ENCODE data around the gene HSPBP1.
A peak's percentile ranks its signal among the peaks of the same experiment; 100 is the strongest.
"Not testable (repeated sequence)": the region's sequence is repeated elsewhere in the genome, so short reads cannot be mapped to it uniquely, and the experiment has no call there.

The HSPBP1 gene
- total RNA-seq, result 10.8 to 13.3 (median 12.4) reads per million in 3 donors

GRCh38 chr19:55279770-55280643 is at the start of gene HSPBP1:
TSS of gene HSPBP1 (minus strand) at chr19:55280110. CDS start at chr19:55279608, 502 bp downstream.
- Histone ChIP-seq H3K27ac (ENCODE audit: insufficient read depth, low read length, poor library complexity, severe bottlenecking) (peak within 1 kb of the TSS; percentile 75), H3K27me3 (replicated peaks; ENCODE audit: control insufficient read depth, insufficient read depth, low read length, poor library complexity, severe bottlenecking) (no peaks in the 10 kb centered on the region), H3K4me3 (ENCODE audit: insufficient read depth, low read depth, low read length, poor library complexity, severe bottlenecking) (peak within 1 kb of the TSS; percentile 84), H3K36me3 (ENCODE audit: control insufficient read depth, insufficient read depth, low read length) (peaks cover 15% of the 10 kb centered on the region), H3K4me1 (ENCODE audit: control insufficient read depth, insufficient read depth, low read length, poor library complexity, severe bottlenecking) (peaks cover 13% of the 10 kb centered on the region), H3K9me3 (ENCODE audit: control insufficient read depth, low read length) (no peaks in the 10 kb centered on the region)
- DNase-seq, result peak; percentile 93 to 96 (median 93)

- not testable (repeated sequence) for H3K27me3 ChIP-seq (replicated peaks; ENCODE audit: control insufficient read depth, insufficient read depth, low read length, poor library complexity, severe bottlenecking); H3K4me1 ChIP-seq (ENCODE audit: control insufficient read depth, insufficient read depth, low read length, poor library complexity, severe bottlenecking); H3K36me3 ChIP-seq (ENCODE audit: control insufficient read depth, insufficient read depth, low read length); H3K27ac ChIP-seq (ENCODE audit: insufficient read depth, low read length, poor library complexity, severe bottlenecking); H3K9me3 ChIP-seq (ENCODE audit: control insufficient read depth, low read length); DNase-seq; H3K4me3 ChIP-seq (ENCODE audit: insufficient read depth, low read depth, low read length, poor library complexity, severe bottlenecking)
Measured at GRCh38 chr19:55328774-55329318, 48.9 kb upstream of the HSPBP1 start.

GRCh38 chr19:55325172-55325571 is 45.3 kb upstream of the HSPBP1 start, which contains the start of gene TMEM150B:
TSS of gene TMEM150B (minus strand) at chr19:55325341. CDS start at chr19:55321036, 4,305 bp downstream.
- Histone ChIP-seq H3K27ac (ENCODE audit: insufficient read depth, low read length, poor library complexity, severe bottlenecking) (no peak within 1 kb of the TSS), H3K4me1 (ENCODE audit: control insufficient read depth, insufficient read depth, low read length, poor library complexity, severe bottlenecking) (no peaks in the 10 kb centered on the region), H3K9me3 (ENCODE audit: control insufficient read depth, low read length) (no peaks in the 10 kb centered on the region), H3K36me3 (ENCODE audit: control insufficient read depth, insufficient read depth, low read length) (no peaks in the 10 kb centered on the region), H3K4me3 (ENCODE audit: insufficient read depth, low read depth, low read length, poor library complexity, severe bottlenecking) (no peak within 1 kb of the TSS), H3K27me3 (replicated peaks; ENCODE audit: control insufficient read depth, insufficient read depth, low read length, poor library complexity, severe bottlenecking) (no peaks in the 10 kb centered on the region)
- no peak for DNase-seq

GRCh38 chr19:55324662-55325061 is 44.8 kb upstream of the HSPBP1 start:
- Histone ChIP-seq H3K27ac (ENCODE audit: insufficient read depth, low read length, poor library complexity, severe bottlenecking) (no peak overlapping the region), H3K4me3 (ENCODE audit: insufficient read depth, low read depth, low read length, poor library complexity, severe bottlenecking) (no peak overlapping the region), H3K4me1 (ENCODE audit: control insufficient read depth, insufficient read depth, low read length, poor library complexity, severe bottlenecking) (no peaks in the 10 kb centered on the region), H3K36me3 (ENCODE audit: control insufficient read depth, insufficient read depth, low read length) (no peaks in the 10 kb centered on the region), H3K9me3 (ENCODE audit: control insufficient read depth, low read length) (no peaks in the 10 kb centered on the region), H3K27me3 (replicated peaks; ENCODE audit: control insufficient read depth, insufficient read depth, low read length, poor library complexity, severe bottlenecking) (no peaks in the 10 kb centered on the region)
- DNase-seq, result no peak

- Histone ChIP-seq H3K4me1 (ENCODE audit: control insufficient read depth, insufficient read depth, low read length, poor library complexity, severe bottlenecking) (no peaks in the 10 kb centered on the region), H3K27ac (ENCODE audit: insufficient read depth, low read length, poor library complexity, severe bottlenecking) (no peak overlapping the region), H3K27me3 (replicated peaks; ENCODE audit: control insufficient read depth, insufficient read depth, low read length, poor library complexity, severe bottlenecking) (no peaks in the 10 kb centered on the region), H3K36me3 (ENCODE audit: control insufficient read depth, insufficient read depth, low read length) (no peaks in the 10 kb centered on the region), H3K9me3 (ENCODE audit: control insufficient read depth, low read length) (no peaks in the 10 kb centered on the region), H3K4me3 (ENCODE audit: insufficient read depth, low read depth, low read length, poor library complexity, severe bottlenecking) (no peak overlapping the region)
- no peak for DNase-seq
Measured at GRCh38 chr19:55322204-55322885, 42.4 kb upstream of the HSPBP1 start.

- Histone ChIP-seq H3K9me3 (ENCODE audit: control insufficient read depth, low read length) (no peaks in the 10 kb centered on the region), H3K4me3 (ENCODE audit: insufficient read depth, low read depth, low read length, poor library complexity, severe bottlenecking) (no peak overlapping the region), H3K27me3 (replicated peaks; ENCODE audit: control insufficient read depth, insufficient read depth, low read length, poor library complexity, severe bottlenecking) (no peaks in the 10 kb centered on the region), H3K36me3 (ENCODE audit: control insufficient read depth, insufficient read depth, low read length) (no peaks in the 10 kb centered on the region), H3K27ac (ENCODE audit: insufficient read depth, low read length, poor library complexity, severe bottlenecking) (no peak overlapping the region), H3K4me1 (ENCODE audit: control insufficient read depth, insufficient read depth, low read length, poor library complexity, severe bottlenecking) (no peaks in the 10 kb centered on the region)
- no peak for DNase-seq
Measured at GRCh38 chr19:55321466-55322137, 41.7 kb upstream of the HSPBP1 start.

GRCh38 chr19:55320844-55321419 is 41.0 kb upstream of the HSPBP1 start:
- Histone ChIP-seq H3K9me3 (ENCODE audit: control insufficient read depth, low read length) (no peaks in the 10 kb centered on the region), H3K4me1 (ENCODE audit: control insufficient read depth, insufficient read depth, low read length, poor library complexity, severe bottlenecking) (no peaks in the 10 kb centered on the region), H3K36me3 (ENCODE audit: control insufficient read depth, insufficient read depth, low read length) (no peaks in the 10 kb centered on the region), H3K4me3 (ENCODE audit: insufficient read depth, low read depth, low read length, poor library complexity, severe bottlenecking) (no peak overlapping the region), H3K27me3 (replicated peaks; ENCODE audit: control insufficient read depth, insufficient read depth, low read length, poor library complexity, severe bottlenecking) (no peaks in the 10 kb centered on the region), H3K27ac (ENCODE audit: insufficient read depth, low read length, poor library complexity, severe bottlenecking) (no peak overlapping the region)
- DNase-seq, result no peak

- Histone ChIP-seq H3K27me3 (replicated peaks; ENCODE audit: control insufficient read depth, insufficient read depth, low read length, poor library complexity, severe bottlenecking) (no peaks in the 10 kb centered on the region), H3K4me1 (ENCODE audit: control insufficient read depth, insufficient read depth, low read length, poor library complexity, severe bottlenecking) (no peaks in the 10 kb centered on the region), H3K27ac (ENCODE audit: insufficient read depth, low read length, poor library complexity, severe bottlenecking) (no peak overlapping the region), H3K36me3 (ENCODE audit: control insufficient read depth, insufficient read depth, low read length) (no peaks in the 10 kb centered on the region), H3K9me3 (ENCODE audit: control insufficient read depth, low read length) (no peaks in the 10 kb centered on the region), H3K4me3 (ENCODE audit: insufficient read depth, low read depth, low read length, poor library complexity, severe bottlenecking) (no peak overlapping the region)
- DNase-seq, result no peak
Measured at GRCh38 chr19:55319785-55320184, 39.9 kb upstream of the HSPBP1 start.

- Histone ChIP-seq H3K27ac (ENCODE audit: insufficient read depth, low read length, poor library complexity, severe bottlenecking) (no peak overlapping the region), H3K4me1 (ENCODE audit: control insufficient read depth, insufficient read depth, low read length, poor library complexity, severe bottlenecking) (no peaks in the 10 kb centered on the region), H3K27me3 (replicated peaks; ENCODE audit: control insufficient read depth, insufficient read depth, low read length, poor library complexity, severe bottlenecking) (no peaks in the 10 kb centered on the region), H3K9me3 (ENCODE audit: control insufficient read depth, low read length) (no peaks in the 10 kb centered on the region), H3K36me3 (ENCODE audit: control insufficient read depth, insufficient read depth, low read length) (no peaks in the 10 kb centered on the region), H3K4me3 (ENCODE audit: insufficient read depth, low read depth, low read length, poor library complexity, severe bottlenecking) (no peak overlapping the region)
- no peak for DNase-seq
Measured at GRCh38 chr19:55316646-55317045, 36.7 kb upstream of the HSPBP1 start.
